A673 (cell line): ENCODE measurements around the gene NEDD4L. TPM values are rescaled to one million over a fixed set of nuclear protein-coding genes. Genes with fewer than 3 reads are reported as not detected.

ENCODE experiments used
- BruUV-seq: library from RNA; stranded (reverse); fragments of 400-500 nt; replicated peaks from 2 replicates; lab custom pipeline; 2021; lab: Mats Ljungman, UMichigan
- CTCF ChIA-PET: fragments of 300-600 bp; sonication (Branson Sonifier 250); formaldehyde crosslinking; loops from one replicate; lab custom pipeline; 2022; ENCODE audit warnings: antibody characterized with exemption; lab: Charles Lee
- POLR2A ChIA-PET: fragments of 300-600 bp; sonication (Branson Sonifier 250); formaldehyde crosslinking; loops from one replicate; lab custom pipeline; 2022; ENCODE audit warnings: antibody characterized with exemption; ENCODE audit not compliant: low non-redundant PET; lab: Charles Lee
- DNase-seq: peaks from one replicate; pipeline ENCODE4 v3.0.0-alpha.2; 2015; ENCODE audit warnings: low spot score
- H3K27ac ChIP-seq: fragments of 200-600 bp; sonication (generic); 2 replicates; pipeline ENCODE4 v1.5.1; 2016; ENCODE audit warnings: mixed run types, low read depth, mild to moderate bottlenecking, mixed read lengths, antibody characterized with exemption, low read length; ENCODE audit not compliant: poor library complexity, severe bottlenecking
- H3K27me3 ChIP-seq: fragments of 200-600 bp; sonication (generic); replicated peaks from 2 replicates; pipeline ENCODE4 v1.6.1; 2017; ENCODE audit warnings: mixed run types, low read depth, mild to moderate bottlenecking, mixed read lengths, antibody characterized with exemption, low read length; ENCODE audit not compliant: insufficient read depth, poor library complexity
- H3K36me3 ChIP-seq: fragments of 200-600 bp; sonication (generic); 2 replicates; pipeline ENCODE4 v1.6.1; 2016; ENCODE audit warnings: mixed run types, mild to moderate bottlenecking, mixed read lengths, antibody characterized with exemption, low read length; ENCODE audit not compliant: insufficient read depth, poor library complexity, severe bottlenecking
- H3K4me1 ChIP-seq: fragments of 200-600 bp; sonication (generic); 2 replicates; pipeline ENCODE4 v1.6.1; 2017; ENCODE audit warnings: mixed run types, mild to moderate bottlenecking, mixed read lengths, antibody characterized with exemption, low read length; ENCODE audit not compliant: insufficient read depth, poor library complexity, severe bottlenecking
- H3K4me3 ChIP-seq: fragments of 200-600 bp; sonication (generic); 2 replicates; pipeline ENCODE4 v1.5.1; 2016; ENCODE audit warnings: low read depth, mixed run types, mild to moderate bottlenecking, mixed read lengths, low read length; ENCODE audit not compliant: poor library complexity, severe bottlenecking
- H3K9me3 ChIP-seq: fragments of 200-600 bp; sonication (generic); 2 replicates; pipeline ENCODE4 v1.6.1; 2016; ENCODE audit warnings: mixed run types, low read depth, mild to moderate bottlenecking, mixed read lengths, antibody characterized with exemption, low read length; ENCODE audit not compliant: poor library complexity, severe bottlenecking
- CTCF ChIP-seq: fragments of 300-800, 200-600 bp; sonication (generic); conservative IDR thresholded peaks from 2 replicates; pipeline ENCODE4 v1.5.1; 2017; ENCODE audit warnings: low read depth, mild to moderate bottlenecking, antibody characterized with exemption, low read length, moderate library complexity, mixed read lengths
- EZH2 ChIP-seq: fragments of 200-600 bp; sonication (generic); IDR thresholded peaks from 2 replicates; pipeline ENCODE4 v1.6.1; 2017; ENCODE audit warnings: borderline replicate concordance, low read depth, mild to moderate bottlenecking, mixed read lengths, antibody characterized with exemption, low read length; ENCODE audit not compliant: poor library complexity, severe bottlenecking
- intact Hi-C: fragments of 100-400 bp; cut with micrococcal nuclease; formaldehyde crosslinking; loops from one replicate; pipeline ENCODE4 v1.10.0; 2022; ENCODE audit not compliant: unreplicated experiment
- microRNA-seq: library from miRNA; unstranded; fragments of <30 nt; microRNA quantifications from one replicate; pipeline ENCODE4 v1.2.0, GENCODE V29; 2021
- total RNA-seq: library from RNA; stranded (reverse); gene quantifications from 2 replicates; pipeline ENCODE4 v1.2.3, GENCODE V29; 2021

The NEDD4L gene
- total RNA-seq, 1 experiment from 2014 or later = 15.3 TPM

GRCh38 chr18:58447402-58448095 is 403.5 kb downstream of the NEDD4L start:
- no peaks in the 10 kb centered on the region for H3K9me3 ChIP-seq
- H3K27me3 ChIP-seq = no peaks in the 10 kb centered on the region
- intact Hi-C loops = no loop called here
- POLR2A ChIA-PET = no interaction called here
- no peak overlapping the region for H3K27ac ChIP-seq
- H3K4me3 ChIP-seq = no peak overlapping the region
- DNase-seq = no peak
- H3K4me1 ChIP-seq = no peaks in the 10 kb centered on the region
- no peak for TF ChIP-seq CTCF
- TF ChIP-seq EZH2 = no peak
- CTCF ChIA-PET = no interaction called here
- no peaks in the 10 kb centered on the region for H3K36me3 ChIP-seq
- BruUV-seq = no TSS peak

GRCh38 chr18:58449464-58449863 is 405.4 kb downstream of the NEDD4L start:
- no peaks in the 10 kb centered on the region for H3K4me1 ChIP-seq
- BruUV-seq = no TSS peak
- H3K36me3 ChIP-seq = no peaks in the 10 kb centered on the region
- no peaks in the 10 kb centered on the region for H3K9me3 ChIP-seq
- DNase-seq = no peak
- H3K27me3 ChIP-seq = no peaks in the 10 kb centered on the region
- POLR2A ChIA-PET = no interaction called here
- H3K27ac ChIP-seq = no peak overlapping the region
- CTCF ChIA-PET = no interaction called here
- TF ChIP-seq CTCF (no peak), EZH2 (no peak)
- no peak overlapping the region for H3K4me3 ChIP-seq
- intact Hi-C loops = no loop called here

Small RNA genes within 50 kb of the gene (microRNA-seq; reads per million reads assigned to microRNA genes)
- not detected for gene MIR3591

Other genes starting within 250 kb of the NEDD4L start
- 35.6 and 39.3 TPM in 2 replicates for gene ATP8B1, start 240.9 kb upstream of the NEDD4L start, total RNA-seq